K562 (cell line): ENCODE results near the gene CMSS1. TPM values are rescaled to one million over a fixed set of nuclear protein-coding genes. Genes with fewer than 3 reads are reported as not detected.

ENCODE experiments used
- ATAC-seq: fragments of 200-7000 bp; cut with Tn5 transposase; 3 replicates; pipeline ENCODE4 v1.9.1; 2020; ENCODE audit warnings: moderate library complexity
- BruUV-seq: library from RNA; stranded (reverse); fragments of 400-500 nt; replicated peaks from 2 replicates; lab custom pipeline; 2021; lab: Mats Ljungman, UMichigan
- CTCF ChIA-PET: fragments of 300-600 bp; formaldehyde crosslinking; extraction: SDS; loops from one replicate; lab custom pipeline; 2021; ENCODE audit warnings: low intra/inter-chr PET ratio; lab: Yijun Ruan, JAX
- POLR2A ChIA-PET: fragments of 300-600, 350-650 bp; sonication (Branson Sonifier 250); formaldehyde crosslinking; extraction: SDS; loops from one replicate; lab custom pipeline; 2021; ENCODE audit warnings: antibody characterized with exemption, inconsistent platforms; lab: Yijun Ruan, JAX
- DNase-seq, 4 experiments: peaks; one replicate each; pipeline versions ENCODE4 v3.0.0 to v3.0.0-alpha.2; 2011 to 2018; ENCODE audit warnings: low spot score in 3 of 4, mixed read lengths in 3 of 4; ENCODE audit errors: extremely low read depth in 1 of 4
- FAIRE-seq: peaks from 2 replicates; lab custom pipeline; 2011; peaks lifted over from hg19 to GRCh38; lab: Jason Lieb, UNC
- H2AFZ ChIP-seq: 2 replicates; pipeline ENCODE4 v1.6.0; 2011; ENCODE audit warnings: low read depth, low read length, control low read depth, inconsistent platforms
- H3K27ac ChIP-seq: fragments of 200-600 bp; 3 replicates; pipeline ENCODE4 v1.8.0; 2011; ENCODE audit warnings: low read depth, mild to moderate bottlenecking, control low read depth, inconsistent platforms, low read length, moderate library complexity, mixed read lengths; ENCODE audit errors: extremely low read depth
- H3K27me3 ChIP-seq, 2 experiments: fragments of 300-600 bp in 1 of 2; 2 replicates in 1 of 2; 3 replicates in 1 of 2; pipeline versions ENCODE4 v1.6.0 to v1.8.0; 2011; ENCODE audit warnings: inconsistent platforms in 2 of 2, low read length in 2 of 2, mild to moderate bottlenecking in 1 of 2, mixed read lengths in 1 of 2, moderate library complexity in 1 of 2; ENCODE audit not compliant: control insufficient read depth in 2 of 2, insufficient read depth in 2 of 2
- H3K36me3 ChIP-seq: fragments of 300-600 bp; 3 replicates; pipeline ENCODE4 v1.8.0; 2011; ENCODE audit warnings: mild to moderate bottlenecking, low read length, inconsistent platforms; ENCODE audit not compliant: control insufficient read depth, insufficient read depth
- H3K4me1 ChIP-seq, 2 experiments: fragments of 200-600 bp in 1 of 2; replicated peaks in 1 of 2; 2 replicates in 1 of 2; 3 replicates in 1 of 2; pipeline versions ENCODE4 v1.5.1 to v1.8.0; 2011; ENCODE audit warnings: inconsistent platforms in 2 of 2, low read length in 2 of 2, mild to moderate bottlenecking in 1 of 2, mixed read lengths in 1 of 2, moderate library complexity in 1 of 2; ENCODE audit not compliant: control insufficient read depth in 2 of 2, insufficient read depth in 2 of 2
- H3K4me2 ChIP-seq: 2 replicates; pipeline ENCODE4 v1.6.1; 2011; ENCODE audit warnings: low read length, control low read depth, inconsistent platforms, mixed read lengths; ENCODE audit not compliant: insufficient read depth
- H3K4me3 ChIP-seq: fragments of 200-600 bp; sonication (generic), shearing (Covaris generic); 2 replicates; pipeline ENCODE4 v1.5.1; 2016; ENCODE audit warnings: control low read depth, inconsistent platforms
- H3K79me2 ChIP-seq: fragments of 200-600 bp; 3 replicates; pipeline ENCODE4 v1.8.0; 2011; ENCODE audit warnings: low read length, inconsistent platforms; ENCODE audit not compliant: control insufficient read depth, insufficient read depth
- H3K9ac ChIP-seq, 2 experiments: 2 replicates each; pipeline versions ENCODE4 v1.6.0 to v1.6.1; 2011; ENCODE audit warnings: low read depth in 2 of 2, low read length in 2 of 2, control low read depth in 1 of 2, inconsistent platforms in 1 of 2, mild to moderate bottlenecking in 1 of 2, mixed read lengths in 1 of 2; ENCODE audit not compliant: insufficient read depth in 1 of 2
- H3K9me1 ChIP-seq: one replicate; pipeline ENCODE4 v1.6.0; 2011; ENCODE audit warnings: inconsistent platforms, mild to moderate bottlenecking, low read length, moderate library complexity; ENCODE audit not compliant: control insufficient read depth, insufficient read depth
- H3K9me3 ChIP-seq: replicated peaks from 2 replicates; pipeline ENCODE4 v1.5.1; 2011; ENCODE audit warnings: low read depth, low read length, inconsistent platforms; ENCODE audit not compliant: control insufficient read depth, insufficient read depth
- H4K20me1 ChIP-seq: replicated peaks from 2 replicates; pipeline ENCODE4 v1.6.1; 2011; ENCODE audit warnings: low read length, inconsistent platforms, mixed read lengths; ENCODE audit not compliant: control insufficient read depth, insufficient read depth
- DMBX1 ChIP-seq: fragments of 250-450 bp; sonication (Bioruptor Pico); IDR thresholded peaks from 2 replicates; pipeline ENCODE4 v1.8.0; 2022; ENCODE audit warnings: inconsistent platforms, mild to moderate bottlenecking, moderate library complexity, borderline replicate concordance
- ELK3 ChIP-seq: fragments of 450-650 bp; formaldehyde crosslinking; IDR thresholded peaks from 2 replicates; pipeline ENCODE4 v1.4.0; 2020; ENCODE audit warnings: mild to moderate bottlenecking
- KDM5B ChIP-seq: fragments of 200-600 bp; sonication (generic); IDR thresholded peaks from 2 replicates; pipeline ENCODE4 v1.6.1; 2012; ENCODE audit warnings: low read depth, mild to moderate bottlenecking, moderate library complexity, low read length, control low read depth, inconsistent platforms; ENCODE audit not compliant: insufficient replicate concordance
- MLLT1 ChIP-seq, 2 experiments: fragments of 450-650 bp; IDR thresholded peaks; 2 replicates each; pipeline ENCODE4 v1.6.1; 2016
- MYBL2 ChIP-seq, 2 experiments: fragments of 450-650 bp in 1 of 2; sonication (generic) in 1 of 2; formaldehyde crosslinking in 1 of 2; IDR thresholded peaks; 2 replicates each; pipeline versions ENCODE4 v1.6.1 to v1.8.1; 2017 to 2022; ENCODE audit warnings: borderline replicate concordance in 1 of 2, inconsistent platforms in 1 of 2, low read depth in 1 of 2, mild to moderate bottlenecking in 1 of 2, missing genetic modification reagents in 1 of 2, moderate library complexity in 1 of 2
- NFATC3 ChIP-seq: fragments of 450-650 bp; IDR thresholded peaks from 2 replicates; pipeline ENCODE4 v1.6.1; 2017; ENCODE audit warnings: mild to moderate bottlenecking
- NFYB ChIP-seq: IDR thresholded peaks from 2 replicates; pipeline ENCODE4 v1.6.1; 2011; ENCODE audit warnings: mild to moderate bottlenecking, moderate library complexity; ENCODE audit not compliant: insufficient read length; ENCODE audit errors: extremely low read depth
- RBBP5 ChIP-seq: fragments of 200-600 bp; sonication (generic); IDR thresholded peaks from 2 replicates; pipeline ENCODE4 v1.6.1; 2012; ENCODE audit warnings: borderline replicate concordance, mild to moderate bottlenecking, low read length, control low read depth, inconsistent platforms; ENCODE audit not compliant: insufficient read depth, poor library complexity, severe bottlenecking
- RBM22 ChIP-seq: fragments of 200-400 bp; formaldehyde crosslinking; IDR thresholded peaks from 2 replicates; pipeline ENCODE4 v1.6.1; 2018; ENCODE audit warnings: low read length, low read depth; ENCODE audit not compliant: poor library complexity, severe bottlenecking
- SREBF2 ChIP-seq: sonication (generic); formaldehyde crosslinking; IDR thresholded peaks from 2 replicates; pipeline ENCODE4 v1.4.0; 2020; ENCODE audit warnings: mild to moderate bottlenecking, missing genetic modification reagents
- TFE3 ChIP-seq: fragments of 450-650 bp; formaldehyde crosslinking; IDR thresholded peaks from 2 replicates; pipeline ENCODE4 v1.4.0; 2020; ENCODE audit warnings: mild to moderate bottlenecking, mixed read lengths
- ZNF134 ChIP-seq: fragments of 250-450 bp; sonication (Bioruptor Pico); conservative IDR thresholded peaks from 2 replicates; pipeline ENCODE4 v1.4.0; 2020
- ZNF232 ChIP-seq: sonication (generic); formaldehyde crosslinking; IDR thresholded peaks from 2 replicates; pipeline ENCODE4 v1.8.0; 2022; ENCODE audit warnings: mild to moderate bottlenecking, missing genetic modification reagents
- ZNF316 ChIP-seq: fragments of 450-650 bp; IDR thresholded peaks from 2 replicates; pipeline ENCODE4 v1.6.1; 2016
- ZSCAN29 ChIP-seq: fragments of 450-650 bp; IDR thresholded peaks from 2 replicates; pipeline ENCODE4 v1.6.1; 2017
- WGBS: fragments of 100-300 bp; shearing (Covaris generic); methylation state at CpG from one replicate; pipeline ENCODE4 v1.1.6; 2016; ENCODE audit warnings: low coverage, mixed read lengths; ENCODE audit not compliant: insufficient coverage; ENCODE audit errors: missing lambda C conversion rate; 5-methylcytosine and 5-hydroxymethylcytosine counted together
- in situ Hi-C: fragments of 300-500 bp; cut with MboI; formaldehyde crosslinking; loops from 4 replicates; pipeline ENCODE4 v1.15.0; 2018; ENCODE audit warnings: inconsistent platforms, mixed read lengths
- intact Hi-C: fragments of 100-400 bp; cut with micrococcal nuclease; formaldehyde crosslinking; loops from 2 replicates; pipeline ENCODE4 v1.14.2; 2022
- polyA plus RNA-seq, 8 experiments: library from polyadenylated mRNA; depleted of rRNA in 4 of 8; stranded (reverse) in 5 of 8; unstranded in 3 of 8; fragments of >200 nt; fragmentation: Nextera tagmentation in 2 of 8; fragmentation: Illumina TruSeq in 1 of 8; extraction: Ambion mirVana in 2 of 8; extraction: Trizol in 1 of 8; gene quantifications; 2 replicates each; pipeline versions ENCODE4 v1.2.1 to v1.2.3, GENCODE V29; 2011 to 2014; ENCODE audit warnings: inconsistent platforms in 1 of 8, missing spikeins in 1 of 8
- total RNA-seq, 7 experiments: library from RNA; depleted of rRNA in 6 of 7; stranded (reverse); fragments of >200 nt in 6 of 7; fragmentation: Illumina TruSeq in 2 of 7; extraction: Trizol in 2 of 7; gene quantifications; 2 replicates each; pipeline versions ENCODE4 v1.2.1 to v1.2.3, GENCODE V29; 2011 to 2021; ENCODE audit warnings: low replicate concordance in 1 of 7

CMSS1 gene
- total and polyA plus RNA-seq, 9 of the 15 experiments (the other 6 are each of a cell fraction or from before 2014, with no cell fraction given): 46.9 to 109 (median 72.3) TPM

GRCh38 chr3:99874237-99875002 is 56.8 kb downstream of the CMSS1 start (continued):
- no peak for TF ChIP-seq DMBX1 (CRISPR knock-in tag)

- Histone ChIP-seq H4K20me1 (no peaks in the 10 kb centered on the region), H3K9me3 (no peaks in the 10 kb centered on the region), H3K36me3 (peaks cover 6% of the 10 kb centered on the region; the same call in 1 of the 3 replicates), H3K4me1 (peaks cover 10 to 33% of the 10 kb centered on the region in 2 experiments; a peak in 4 of 5 replicates), H3K4me2 (peak overlapping the region; percentile 80), H3K27me3 (no peaks in the 10 kb centered on the region), H3K4me3 (peak overlapping the region; percentile 54), H3K9ac (peak overlapping the region; percentile 87 to 94), H3K27ac (peak overlapping the region; percentile 90), H3K9me1 (no peaks in the 10 kb centered on the region), H2AFZ (peak overlapping the region; percentile 40; the same call in 1 of the 2 replicates), H3K79me2 (peaks cover 79% of the 10 kb centered on the region)
- WGBS: 0% methylated on average over 5 of the region's 6 CpGs
- CTCF ChIA-PET: interaction anchor here (0.7 kb wide), 1 partner anchor 377 kb away, joined by 3 read pairs; no protein-coding TSS in a partner anchor
- BruUV-seq: no TSS peak
- ATAC-seq (peak; percentile 61), FAIRE-seq (no peak), DNase-seq (peak; percentile 13 to 39 (median 25))
- in situ Hi-C loops: no loop called here
- POLR2A ChIA-PET: interaction anchor here (0.6 to 1.2 kb wide), 3 partner anchors 11 to 261 kb away, joined by 3 to 5 read pairs (median 3); no protein-coding TSS in a partner anchor
- intact Hi-C loops: no loop called here
- TF ChIP-seq NFYB (no peak), MLLT1 (IDR thresholded peaks at IDR 0.05) (no peak), RBBP5 (no peak), RBM22 (no peak), NFATC3 (no peak), MYBL2 (IDR thresholded peaks at IDR 0.05; ENCODE audit: low read depth) (no peak), MYBL2 (CRISPR knock-in tag; IDR thresholded peaks at IDR 0.05; ENCODE audit: borderline replicate concordance) (no peak), ZNF232 (CRISPR knock-in tag) (no peak), ELK3 (CRISPR knock-in tag) (no peak), ZNF316 (no peak), TFE3 (CRISPR knock-in tag) (no peak), SREBF2 (CRISPR knock-in tag) (no peak), ZNF134 (no peak), KDM5B (no peak), ZSCAN29 (peak; percentile 51; the same call in 1 of the 2 replicates)
These were observed 57.9 kb downstream of the CMSS1 start for GRCh38 chr3:99875581-99875928.
